Activated T-helper 9 cell treated with anti-CD3 and anti-CD28 coated beads, Interleukin-2, amount 50 U/mL, for 16 hours (primary cell): ENCODE data around the gene COL27A1.

ENCODE experiments used
- DNase-seq: peaks from one replicate; pipeline ENCODE4 v3.0.0-alpha.2; 2020; ENCODE audit warnings: low read depth

Gene COL27A1

GRCh38 chr9:114228016-114228808, 72.9 kb downstream of the COL27A1 start:
- DNase-seq: no peak

- no peak for DNase-seq
These were observed 74.0 kb downstream of the COL27A1 start for GRCh38 chr9:114229295-114229694.

DNA sequence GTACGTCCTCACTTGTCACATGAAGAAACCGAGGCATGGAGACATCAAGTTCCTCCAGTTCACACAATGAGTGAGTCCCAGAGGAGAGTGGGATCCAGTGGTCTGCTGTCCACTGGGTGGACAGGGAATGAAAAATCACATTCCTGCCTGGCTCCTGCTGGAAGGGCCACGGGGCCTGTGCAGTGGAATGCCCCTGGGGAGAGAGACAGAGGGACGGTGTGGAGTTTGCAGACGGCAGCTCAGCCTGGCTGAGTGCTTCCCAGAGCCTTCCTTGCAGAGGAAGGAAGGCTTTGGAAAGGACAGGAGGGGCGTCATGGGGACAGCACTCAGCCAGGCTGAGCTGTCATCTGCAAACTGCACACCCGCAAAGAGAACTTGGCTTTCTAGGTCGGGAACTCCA, 74.7 kb downstream of the COL27A1 start:
- DNase-seq: no peak

DNA sequence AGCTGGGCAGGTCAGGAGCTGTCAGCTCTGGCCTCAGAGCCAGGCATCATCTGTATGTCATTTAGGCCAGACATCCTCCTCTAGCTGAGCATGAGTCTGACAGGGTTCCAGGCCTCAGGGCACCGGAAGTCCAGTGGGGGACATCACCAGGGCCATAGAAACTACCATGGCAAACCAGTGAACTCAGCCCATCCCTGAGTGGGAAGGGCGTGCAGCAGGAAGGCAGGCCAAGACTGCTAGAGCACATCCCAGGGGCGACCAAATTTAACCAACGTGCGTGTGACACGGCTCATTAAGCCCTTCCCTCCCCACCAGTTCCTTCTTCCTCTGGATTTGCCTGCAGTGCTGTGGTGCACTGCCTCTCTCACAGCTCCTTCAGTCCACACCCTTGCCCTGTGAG, 75.9 kb downstream of the COL27A1 start:
- DNase-seq: no peak

DNA sequence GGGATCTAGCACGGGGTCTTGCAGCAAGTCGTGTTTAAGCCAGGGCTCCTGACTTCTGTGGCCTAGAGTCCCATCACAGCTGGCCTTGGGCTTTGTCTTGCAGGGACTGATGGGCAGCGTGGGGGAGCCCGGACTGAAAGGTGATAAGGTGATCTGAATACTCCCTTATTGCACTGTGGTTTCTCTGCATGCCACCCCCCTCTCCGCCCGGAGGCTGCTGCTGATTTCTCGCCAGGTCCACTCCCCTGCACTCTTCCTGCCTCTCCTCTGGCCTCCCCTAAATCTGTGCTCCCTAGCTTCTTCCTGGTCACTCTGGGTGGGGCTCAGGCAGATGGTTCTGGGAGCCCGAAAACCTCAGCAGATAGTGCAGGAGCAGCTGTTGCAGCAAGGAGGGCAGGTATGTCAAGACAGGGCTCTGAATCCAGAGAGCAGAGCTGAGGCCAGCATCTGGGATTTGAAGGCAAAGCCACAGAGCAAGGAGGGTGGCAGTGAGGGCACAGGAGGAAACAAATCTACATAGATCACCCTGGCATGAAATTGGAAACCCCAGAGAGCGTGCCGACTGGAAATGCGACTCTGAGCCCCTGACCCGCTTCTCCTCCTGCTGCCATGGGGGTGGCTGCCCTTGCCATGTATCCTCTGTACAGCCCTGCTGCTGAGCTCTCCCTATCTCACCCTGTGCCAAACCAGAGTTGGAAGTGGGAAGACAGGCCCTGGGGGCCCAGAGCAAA, 76.5 kb downstream of the COL27A1 start:
- no peak for DNase-seq

DNA sequence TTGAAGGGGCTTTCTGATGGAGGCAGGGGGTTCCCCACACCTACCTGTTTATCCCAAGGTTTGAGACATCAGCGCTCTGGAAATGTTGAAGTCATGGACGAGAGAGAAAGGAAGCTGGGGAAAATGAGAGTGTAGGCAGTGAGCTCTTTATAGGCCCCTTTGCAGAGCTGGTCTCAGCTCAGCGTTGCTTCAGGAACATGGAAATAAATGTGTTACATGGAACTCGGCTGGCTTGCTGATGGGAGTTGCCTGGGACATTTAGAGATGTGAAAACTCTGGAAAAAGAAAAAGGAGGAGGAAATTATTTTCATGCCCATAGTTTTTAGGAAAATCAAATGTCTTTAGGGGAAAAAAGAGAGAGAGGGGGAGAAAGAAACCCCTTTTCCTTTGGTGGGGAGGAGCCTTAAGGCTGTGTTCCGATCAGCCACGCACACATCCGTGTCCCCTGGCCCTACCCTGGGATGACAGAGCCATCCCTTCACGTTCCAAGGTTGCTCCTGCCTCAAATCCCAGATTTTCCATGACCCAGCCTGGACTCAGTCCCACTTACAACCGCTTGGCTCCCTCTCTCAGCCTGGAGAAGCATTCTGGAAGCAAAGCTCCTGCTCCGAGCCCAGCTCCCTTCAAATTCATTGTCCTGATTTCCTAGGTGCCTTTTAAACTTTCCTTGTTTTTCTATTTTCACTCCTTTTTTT, 78.3 kb downstream of the COL27A1 start:
- DNase-seq: no peak

GRCh38 chr9:114235033-114235661, 79.8 kb downstream of the COL27A1 start:
- no peak for DNase-seq

DNA sequence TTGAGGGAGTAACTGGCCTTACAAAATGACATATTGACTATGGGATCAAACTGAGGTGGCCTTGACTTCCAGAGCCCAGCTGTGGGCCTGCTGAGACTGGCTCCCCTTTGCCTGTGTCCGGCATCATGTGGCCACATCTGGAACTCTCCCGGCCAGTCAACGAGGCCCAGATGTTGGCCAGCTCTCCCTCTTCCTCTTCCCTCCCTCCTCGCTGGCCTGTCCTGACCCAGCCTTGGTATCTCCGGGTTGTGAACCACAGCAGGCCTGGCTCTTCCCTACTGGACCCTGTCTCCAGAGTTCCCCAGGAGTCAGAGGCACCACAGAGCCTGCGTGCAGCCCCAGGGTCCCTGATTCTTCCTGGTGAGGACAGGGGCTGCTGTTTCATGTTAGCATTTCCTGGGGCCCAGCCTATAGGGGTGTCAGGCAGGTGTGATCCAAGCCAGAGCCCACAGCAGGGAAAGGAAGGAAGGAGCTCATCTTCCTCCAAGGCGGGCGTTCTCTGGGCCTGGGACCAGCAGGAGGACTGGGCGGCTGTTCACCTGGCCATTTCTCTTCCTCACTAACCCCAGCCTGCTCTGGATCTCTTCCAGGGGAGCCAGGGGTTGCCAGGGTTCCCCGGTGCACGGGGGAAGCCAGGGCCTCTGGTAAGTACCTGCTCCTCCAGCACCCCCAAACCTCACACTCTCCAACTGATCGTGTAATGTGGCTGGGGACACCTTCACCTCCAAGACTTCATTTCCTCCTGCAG, 81.2 kb downstream of the COL27A1 start:
- no peak for DNase-seq

GRCh38 chr9:114237247-114237646, 81.9 kb downstream of the COL27A1 start:
- DNase-seq: no peak

DNA sequence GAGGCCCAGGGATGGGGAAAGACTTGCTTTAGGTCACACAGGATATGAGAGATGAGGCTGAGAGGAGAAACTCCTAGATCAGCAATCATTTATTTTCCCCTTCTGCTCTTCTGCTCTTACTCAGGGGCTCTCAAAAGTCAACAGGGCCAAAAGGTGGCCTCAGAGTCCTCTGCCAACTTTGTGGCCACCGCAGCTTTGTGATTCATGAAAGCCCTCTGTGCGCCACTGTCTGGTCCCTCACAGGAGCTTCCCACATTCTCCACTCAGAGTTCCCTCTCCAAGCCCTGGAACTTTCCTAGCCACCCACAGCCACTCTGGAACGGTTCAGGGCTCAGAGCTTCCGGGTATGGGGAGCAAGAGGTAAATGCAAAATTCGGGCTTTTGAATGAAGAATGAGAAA, 82.4 kb downstream of the COL27A1 start:
- DNase-seq: no peak

GRCh38 chr9:114238472-114238871, 83.1 kb downstream of the COL27A1 start:
- no peak for DNase-seq

DNA sequence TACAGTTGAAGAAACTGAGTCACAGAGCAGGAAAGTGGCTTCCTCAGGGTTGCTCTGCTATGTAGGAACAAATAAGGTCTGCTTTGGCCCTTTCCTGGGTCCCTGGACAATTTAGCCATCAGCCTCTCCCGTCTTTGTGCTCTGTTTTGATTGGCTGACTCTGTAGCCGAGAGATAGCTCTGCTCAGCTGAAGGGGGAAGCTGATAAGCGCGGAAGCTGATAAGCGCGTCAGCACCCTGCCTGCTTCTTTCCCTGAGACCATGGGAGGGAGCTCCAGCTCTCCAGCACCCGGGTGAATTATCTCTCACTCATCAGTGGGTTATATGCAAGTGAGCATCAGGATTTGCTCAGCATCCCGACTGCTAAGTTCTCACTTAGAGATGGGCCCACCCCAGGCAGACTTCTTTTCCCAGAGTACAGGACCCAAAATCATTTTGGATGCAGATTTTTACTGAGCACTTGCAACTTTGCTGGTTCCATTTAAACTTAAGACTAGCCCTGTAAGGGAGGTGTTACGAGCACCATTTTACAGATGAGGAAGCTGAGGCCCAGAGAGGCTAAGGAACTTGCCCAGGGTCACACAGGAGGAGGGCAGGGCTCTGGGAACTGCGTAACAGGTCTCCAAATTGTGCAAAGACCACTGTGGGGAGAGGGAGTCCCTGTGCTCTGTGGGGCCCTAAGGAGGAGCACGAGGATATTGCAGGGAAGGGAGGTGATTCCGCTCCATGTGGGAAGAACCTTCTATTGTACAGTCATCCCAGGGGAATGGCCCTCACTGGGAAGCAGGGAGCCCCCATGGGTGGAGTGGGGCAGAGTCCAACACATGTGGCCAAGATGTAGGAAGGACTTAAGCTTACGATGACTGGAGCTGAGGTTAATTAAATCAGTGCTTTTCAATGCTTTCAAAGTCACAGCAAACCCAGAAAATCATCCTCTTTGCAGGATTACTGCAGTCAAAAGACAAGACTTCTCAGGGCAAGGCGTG, 83.8 kb downstream of the COL27A1 start:
- no peak for DNase-seq

- no peak for DNase-seq
These were observed 84.9 kb downstream of the COL27A1 start for GRCh38 chr9:114240216-114240615.

DNA sequence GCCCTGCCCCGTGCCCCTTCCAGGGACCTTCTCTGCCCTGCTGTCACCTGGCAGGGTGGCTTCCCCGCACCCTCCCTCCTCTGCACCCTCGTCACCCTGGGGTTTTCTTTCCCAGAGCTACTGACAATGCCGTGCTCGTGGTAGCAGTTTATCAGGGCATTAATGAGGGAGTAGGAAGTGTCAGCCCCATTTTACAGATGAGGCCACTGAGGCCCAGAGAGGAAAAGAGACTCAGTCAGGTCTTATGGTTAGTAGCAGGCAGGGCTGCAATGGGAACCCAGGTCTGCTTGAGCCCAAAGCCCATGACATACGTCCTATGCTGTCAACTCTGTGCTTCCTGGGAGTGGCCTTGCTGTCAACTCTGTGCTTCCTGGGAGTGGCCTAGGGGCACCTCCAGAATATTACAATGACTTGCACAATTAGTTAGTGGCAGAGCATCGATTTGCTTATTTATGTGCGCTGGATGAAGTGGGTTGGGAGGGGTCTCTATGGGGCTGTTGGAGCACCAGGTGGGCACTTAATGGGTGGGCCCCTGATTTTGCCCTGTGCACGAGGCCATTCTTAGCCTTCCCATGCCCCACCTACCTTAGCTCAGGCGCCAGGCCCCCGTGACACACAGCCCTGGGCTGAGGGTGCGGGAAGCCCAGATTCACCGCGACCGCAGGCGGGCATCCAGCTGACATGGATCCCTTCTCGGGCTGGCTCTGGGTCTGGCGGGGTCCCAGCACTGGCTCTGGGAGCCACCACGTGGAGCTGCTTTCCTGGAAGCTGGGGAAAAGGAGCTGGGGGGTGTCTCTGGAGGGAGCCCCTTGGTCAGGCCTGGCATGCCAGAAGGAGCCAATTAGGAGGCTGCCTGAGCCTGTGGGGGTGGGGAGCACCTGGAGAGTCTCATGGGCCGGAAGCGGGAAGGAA, 85.6 kb downstream of the COL27A1 start:
- no peak for DNase-seq

- no peak for DNase-seq
These were observed 87.5 kb downstream of the COL27A1 start for GRCh38 chr9:114242837-114243236.

DNA sequence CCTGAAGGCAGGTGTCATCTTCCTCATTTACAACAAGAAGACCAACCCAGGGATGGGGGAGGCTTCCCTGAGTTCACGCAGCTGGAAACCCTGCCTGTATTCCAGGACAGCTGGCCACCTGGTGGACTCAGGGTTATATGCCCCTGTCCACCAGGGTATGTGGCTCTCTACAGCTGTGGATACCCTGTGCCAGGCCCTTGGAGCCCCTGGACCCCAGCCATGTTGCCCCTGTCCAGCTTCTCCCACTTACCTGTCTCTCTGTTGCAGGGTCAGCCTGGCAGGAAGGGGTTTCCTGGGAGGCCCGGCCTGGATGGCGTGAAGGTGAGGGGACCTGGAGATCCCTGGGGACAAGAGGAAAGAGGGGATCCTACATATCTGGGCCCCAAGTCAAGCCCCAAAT, 87.9 kb downstream of the COL27A1 start:
- no peak for DNase-seq

GRCh38 chr9:114244570-114244969, 89.2 kb downstream of the COL27A1 start:
- no peak for DNase-seq

- no peak for DNase-seq
These were observed 91.2 kb downstream of the COL27A1 start for GRCh38 chr9:114246558-114246957.

GRCh38 chr9:114247077-114247476, 91.7 kb downstream of the COL27A1 start:
- DNase-seq: no peak
